EL (cell line): ENCODE measurements around the gene CYP3A5.
"Not testable (repeated sequence)": the region's sequence is repeated elsewhere in the genome, so short reads cannot be mapped to it uniquely, and the experiment has no call there.

Source experiments
- DNase-seq: peaks from one replicate; pipeline ENCODE4 v3.0.0-alpha.2; 2016

Gene CYP3A5

GRCh38 chr7:99637414-99637813, 42.4 kb downstream of the CYP3A5 start:
- not testable (repeated sequence) for DNase-seq

DNA sequence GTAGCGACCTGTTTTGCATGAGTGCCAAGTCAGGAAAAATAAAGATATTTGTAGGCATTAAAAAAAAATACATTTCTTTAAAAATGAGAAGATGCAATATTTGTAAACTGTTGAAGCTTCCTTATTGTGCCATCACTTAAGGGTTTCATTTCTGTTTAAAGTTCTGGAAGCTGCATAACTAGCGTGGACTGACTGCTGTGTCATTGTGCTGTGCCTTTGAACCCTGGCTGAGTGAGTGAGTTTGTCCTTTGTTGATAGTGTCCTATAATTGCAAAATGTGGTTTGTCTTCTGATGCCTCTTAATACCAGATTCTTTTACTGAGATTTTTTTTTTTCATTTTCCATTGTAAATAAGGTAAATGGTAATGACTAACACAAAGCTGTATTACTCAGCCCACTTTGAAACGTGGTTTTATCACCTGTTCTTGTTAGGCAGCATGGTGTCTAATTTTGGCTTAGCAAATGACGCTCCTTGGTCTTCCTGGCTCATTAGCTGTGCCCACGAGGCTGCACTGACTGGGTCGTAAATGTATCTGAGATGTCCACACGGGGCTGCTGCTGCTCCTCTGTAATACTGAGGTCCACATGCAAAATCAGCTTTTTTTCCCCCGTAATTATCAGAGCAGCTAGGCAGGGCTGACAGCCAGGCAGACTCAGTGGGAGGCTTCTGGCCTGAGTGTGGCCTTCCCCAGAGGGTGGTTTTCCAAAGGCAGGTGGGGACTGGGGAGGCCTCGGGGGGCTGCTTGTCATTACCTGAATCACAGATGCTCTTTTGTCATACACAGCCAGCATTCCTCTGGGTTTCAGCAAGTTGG, 48.3 kb downstream of the CYP3A5 start:
- DNase-seq: no peak

GRCh38 chr7:99629643-99630042, 50.2 kb downstream of the CYP3A5 start:
- no peak for DNase-seq

GRCh38 chr7:99628471-99629465, 51.0 kb downstream of the CYP3A5 start:
- DNase-seq: no peak

GRCh38 chr7:99627513-99627912, 52.3 kb downstream of the CYP3A5 start:
- no peak for DNase-seq

DNA sequence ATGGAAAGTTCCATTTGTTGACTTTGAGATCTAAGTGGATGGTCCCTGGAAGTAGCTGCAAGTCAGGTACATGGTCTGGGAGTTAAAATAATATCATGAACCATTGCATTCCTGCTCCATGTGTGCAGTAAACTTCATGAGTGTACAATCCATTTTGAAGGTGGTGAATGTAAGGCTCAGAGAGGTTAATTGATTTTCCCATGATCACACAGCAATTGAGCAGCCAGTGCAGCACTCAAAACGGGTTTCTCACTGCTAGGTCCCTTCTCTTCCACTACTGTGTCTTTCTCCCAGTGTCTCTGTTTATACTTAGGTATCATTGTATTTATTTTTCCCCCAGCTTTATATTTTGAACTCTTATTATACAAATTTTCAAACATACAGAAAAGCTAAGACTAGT, 53.1 kb downstream of the CYP3A5 start:
- no peak for DNase-seq

- DNase-seq: no peak
These were observed 53.8 kb downstream of the CYP3A5 start for GRCh38 chr7:99625961-99626360.

DNA sequence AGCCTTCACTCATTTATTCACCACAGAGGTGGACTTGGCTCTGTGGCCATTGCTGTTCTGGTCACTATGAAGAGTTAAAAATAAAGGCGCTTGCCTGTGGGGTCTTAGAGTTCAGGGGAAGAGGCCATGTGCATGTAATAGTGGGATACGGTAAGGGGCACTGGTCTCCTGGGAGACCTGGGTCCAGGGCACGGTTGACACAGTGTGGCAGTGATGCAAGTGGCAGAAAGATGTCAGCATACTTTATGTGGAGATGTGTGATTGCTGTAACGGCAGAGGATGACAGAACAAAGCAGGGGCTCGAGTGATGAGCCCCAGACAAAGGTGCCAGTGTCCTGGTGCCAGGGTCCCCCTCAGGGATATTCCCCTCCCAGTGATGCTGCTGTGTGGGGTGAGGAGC, 54.5 kb downstream of the CYP3A5 start:
- no peak for DNase-seq

GRCh38 chr7:99624484-99624883, 55.3 kb downstream of the CYP3A5 start:
- DNase-seq: no peak

GRCh38 chr7:99623702-99624447, 55.9 kb downstream of the CYP3A5 start:
- DNase-seq: no peak

- peak; percentile 93 for DNase-seq
These were observed 56.6 kb downstream of the CYP3A5 start for GRCh38 chr7:99623091-99623693.

DNA sequence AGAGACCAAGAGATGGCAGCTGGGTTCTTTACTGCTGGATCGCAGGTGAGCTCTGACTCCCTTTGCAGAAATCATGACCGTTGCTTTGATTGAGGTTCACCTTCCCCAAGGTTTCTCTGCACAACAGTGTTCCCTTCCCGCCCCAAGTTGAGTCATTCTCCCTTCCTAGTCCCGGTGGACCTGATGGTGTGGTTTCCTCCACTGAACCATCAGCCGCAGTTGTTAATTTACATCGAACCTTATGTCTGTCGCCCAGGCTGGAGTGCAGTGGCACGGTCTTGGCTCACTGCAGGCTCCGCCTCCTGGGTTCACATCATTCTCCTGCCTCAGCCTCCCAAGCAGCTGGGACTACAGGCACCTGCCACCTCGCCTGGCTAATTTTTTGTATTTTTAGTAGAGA, 57.2 kb downstream of the CYP3A5 start:
- no peak for DNase-seq

DNA sequence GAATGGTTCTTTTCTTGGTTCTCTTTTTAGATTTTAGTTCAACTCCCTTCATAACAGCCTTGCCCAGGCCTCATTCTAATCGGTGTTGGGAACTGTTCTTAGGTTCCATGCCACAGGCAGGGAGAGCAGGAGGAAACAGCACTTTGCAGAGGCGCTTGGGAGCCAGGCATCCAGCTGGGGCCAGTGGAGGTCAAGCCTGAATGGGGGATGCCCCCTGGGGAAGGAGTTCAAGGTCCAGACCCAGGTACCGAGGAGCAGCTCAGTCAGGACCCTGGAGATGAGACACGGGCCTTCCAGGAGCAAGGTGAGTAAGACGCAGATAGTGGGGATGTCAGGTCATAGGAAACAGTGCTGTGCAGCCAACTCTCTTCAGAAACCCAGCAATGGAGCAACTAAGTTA, 58.5 kb downstream of the CYP3A5 start:
- no peak for DNase-seq

DNA sequence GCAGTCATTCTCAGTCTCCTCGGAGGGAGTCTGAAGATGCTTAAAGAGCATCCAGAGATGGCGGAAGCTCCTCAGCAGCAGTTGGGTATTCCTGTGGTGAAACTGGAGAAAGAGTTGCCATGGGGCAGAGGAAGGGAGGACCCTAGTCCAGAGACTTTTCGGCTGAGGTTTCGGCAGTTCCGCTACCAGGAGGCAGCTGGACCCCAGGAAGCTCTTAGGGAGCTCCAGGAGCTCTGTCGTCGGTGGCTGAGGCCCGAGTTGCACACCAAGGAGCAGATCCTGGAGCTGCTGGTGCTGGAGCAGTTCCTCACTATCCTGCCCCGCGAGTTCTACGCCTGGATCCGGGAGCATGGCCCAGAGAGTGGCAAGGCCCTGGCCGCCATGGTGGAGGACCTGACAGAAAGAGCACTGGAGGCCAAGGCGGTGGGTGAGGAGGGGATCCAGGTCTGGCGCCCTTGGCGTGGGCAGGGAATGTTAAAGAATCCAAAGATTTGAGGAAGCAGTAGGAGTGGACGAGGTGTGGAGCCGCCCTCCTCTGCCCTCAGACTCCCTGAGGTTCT, 60.1 kb downstream of the CYP3A5 start:
- no peak for DNase-seq

GRCh38 chr7:99618726-99619125, 61.1 kb downstream of the CYP3A5 start:
- peak; percentile 96 for DNase-seq

DNA sequence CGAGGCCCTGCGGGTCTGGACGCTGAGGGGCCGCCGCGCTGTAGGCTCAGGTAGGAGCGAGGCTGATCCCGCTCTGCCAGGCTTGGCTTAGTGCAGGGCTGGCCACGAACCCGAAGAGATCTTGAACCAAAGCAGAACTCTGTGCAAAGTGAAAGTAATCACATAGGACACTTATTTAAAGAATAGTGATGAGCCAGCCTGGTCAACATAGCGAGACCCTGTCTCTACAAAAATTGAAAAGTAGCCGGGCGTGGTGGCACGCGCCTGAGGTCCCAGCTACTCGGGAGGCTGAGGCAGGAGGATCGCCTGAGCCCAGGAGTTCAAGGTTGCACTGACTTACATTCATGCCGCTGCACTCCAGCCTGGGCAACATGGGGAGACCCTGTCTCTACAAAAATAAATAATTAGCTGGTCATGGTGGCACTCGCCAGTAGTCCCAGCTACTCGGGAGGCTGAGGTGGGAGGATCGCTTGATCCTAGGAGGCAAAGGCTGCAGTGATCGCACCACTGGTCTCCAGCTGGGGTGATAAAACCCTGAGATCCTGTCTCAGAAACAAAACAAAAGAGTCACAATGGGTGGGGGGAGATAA, 62.5 kb downstream of the CYP3A5 start:
- no peak for DNase-seq

DNA sequence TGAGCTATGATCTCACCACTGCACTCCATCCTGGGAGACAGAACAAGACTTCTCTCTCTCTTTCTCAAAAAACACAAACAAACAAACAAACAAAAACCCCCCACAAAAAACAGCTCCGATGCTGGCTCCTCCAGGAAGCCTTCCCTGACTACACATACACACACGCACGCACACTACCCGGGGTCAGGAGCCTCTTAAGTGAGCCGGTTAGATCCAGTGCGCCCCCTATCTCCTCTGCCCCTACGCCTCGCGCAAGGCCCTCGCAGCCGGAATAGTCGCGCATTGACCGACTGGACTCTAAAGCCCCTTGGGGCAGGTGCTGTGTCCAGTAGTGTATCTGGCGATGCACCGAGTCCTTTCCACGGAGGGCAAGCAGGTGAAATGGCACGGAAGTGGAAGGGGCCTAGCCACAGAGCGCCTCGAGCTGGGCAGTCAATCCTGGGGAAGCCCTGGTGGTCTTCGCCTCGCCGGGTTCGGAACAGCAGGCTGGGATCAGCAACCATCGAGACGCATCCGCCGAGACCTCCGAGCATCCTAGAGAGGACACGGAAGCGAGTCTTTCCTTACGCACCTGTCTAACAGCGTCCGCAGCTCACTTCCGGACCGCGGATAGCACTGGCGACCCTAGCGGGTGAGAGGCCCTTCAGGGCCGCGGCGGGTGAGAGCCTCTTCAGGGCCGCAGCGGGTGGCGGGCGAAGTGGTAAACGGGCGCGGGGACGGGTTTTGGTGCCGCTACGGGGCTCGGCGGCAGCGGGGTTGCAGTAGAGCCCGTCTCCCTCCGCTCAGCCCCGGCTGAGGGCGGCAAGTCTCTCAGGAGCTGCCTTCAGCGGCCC, 63.2 kb downstream of the CYP3A5 start, which contains the start of gene ZSCAN25:
Gene ZSCAN25 (plus strand): TSS at position 588 of the 833 bp plus-strand sequence. CDS start 2,661 bp downstream, outside the sequence.
- peak; percentile 89 for DNase-seq

DNA sequence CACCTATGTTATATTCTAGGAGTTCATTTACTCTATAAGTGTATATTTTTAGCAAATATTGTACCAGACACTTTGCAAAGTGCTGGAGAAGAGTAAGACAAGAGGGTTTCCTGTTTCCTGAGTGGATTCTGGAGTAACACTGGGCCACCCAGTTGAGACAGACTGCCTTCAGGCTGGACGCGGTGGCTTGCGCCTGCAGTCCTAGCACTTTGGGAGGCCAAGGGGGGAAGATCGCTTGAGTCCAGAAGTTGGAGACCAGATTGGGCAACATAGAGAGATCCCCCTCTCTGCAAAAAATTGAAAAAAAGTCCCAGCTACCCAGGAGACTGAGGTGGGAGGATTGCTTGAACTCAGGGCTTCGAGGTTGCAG, 63.8 kb downstream of the CYP3A5 start:
- no peak for DNase-seq

DNA sequence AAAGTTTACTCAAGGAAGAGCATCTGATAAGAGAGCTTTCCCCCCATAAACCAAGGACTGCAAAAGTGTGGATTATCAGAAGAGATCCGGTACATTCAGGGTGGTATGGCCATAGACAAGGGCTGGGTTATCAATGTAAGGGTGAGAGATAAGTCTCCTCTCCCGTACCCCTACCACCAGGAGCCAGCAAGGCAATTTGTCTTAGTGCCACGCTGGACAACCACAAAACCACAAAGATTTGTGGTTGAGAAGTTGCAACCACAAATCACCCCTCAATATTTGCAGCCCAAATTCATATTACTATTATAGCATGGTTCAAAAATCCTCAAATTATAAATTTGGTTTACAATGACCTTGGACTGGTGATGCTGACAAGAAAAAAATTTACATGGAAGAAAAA, 65.3 kb downstream of the CYP3A5 start:
- no peak for DNase-seq

GRCh38 chr7:99607548-99607947, 72.2 kb downstream of the CYP3A5 start:
- DNase-seq: no peak

DNA sequence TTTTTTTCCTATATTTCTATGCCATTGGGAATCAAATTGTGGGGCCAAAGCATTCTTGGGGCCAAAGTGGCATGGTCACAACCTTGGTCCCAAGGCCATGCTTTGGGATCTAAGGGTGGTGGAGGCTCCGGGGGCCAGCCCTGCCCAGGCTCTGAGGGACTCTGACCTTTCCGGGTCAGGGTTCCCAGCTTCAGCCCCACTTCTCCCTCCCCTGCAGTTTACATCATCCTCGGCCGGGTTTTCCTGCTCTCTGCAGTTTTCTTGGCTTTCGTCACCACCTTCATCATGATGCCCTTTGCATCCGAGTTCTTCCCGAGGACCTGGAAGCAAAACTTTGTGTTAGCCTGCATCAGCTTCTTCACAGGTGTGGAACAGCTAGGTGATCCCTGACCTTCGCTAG, 73.3 kb downstream of the CYP3A5 start:
- no peak for DNase-seq
